ENCODE results near the gene REEP6. TPM values are rescaled to one million over a fixed set of nuclear protein-coding genes. Genes with fewer than 3 reads are reported as not detected.
"Not testable (repeated sequence)": the region's sequence is repeated elsewhere in the genome, so short reads cannot be mapped to it uniquely, and the experiment has no call there.

REEP6 gene
- total RNA-seq, 1 donor from 2014 or later, result 1.2 TPM

GRCh38 chr19:1514986-1515721 is 24.2 kb downstream of the REEP6 start:
- no peak overlapping the region for H3K4me3 ChIP-seq
- no peak for ATAC-seq

GRCh38 chr19:1516395-1516753 is 25.4 kb downstream of the REEP6 start:
- no peak for TF ChIP-seq CTCF (IDR thresholded peaks at IDR 0.05)
- intact Hi-C loops (cut with DNase I), result no loop called here
- no peak overlapping the region for H3K27ac ChIP-seq
- DNase-seq (no peak), ATAC-seq (no peak)
- H3K9me3 ChIP-seq, result no peaks in the 10 kb centered on the region
- H3K36me3 ChIP-seq, result no peaks in the 10 kb centered on the region
- peaks cover 46% of the 10 kb centered on the region for H3K27me3 ChIP-seq
- H3K4me3 ChIP-seq, result no peak overlapping the region
- peaks cover 7% of the 10 kb centered on the region for H3K4me1 ChIP-seq

More at GRCh38 chr19:1514986-1515721, 24.2 kb downstream of the REEP6 start:
- Histone ChIP-seq H3K27ac (no peak overlapping the region), H3K9me3 (no peaks in the 10 kb centered on the region), H3K36me3 (no peaks in the 10 kb centered on the region), H3K27me3 (peaks cover 56% of the 10 kb centered on the region), H3K4me1 (peaks cover 7% of the 10 kb centered on the region)
- intact Hi-C loops (cut with DNase I), result no loop called here
- no peak for DNase-seq
- TF ChIP-seq CTCF (IDR thresholded peaks at IDR 0.05), result no peak

GRCh38 chr19:1518471-1518870 is 27.5 kb downstream of the REEP6 start:
- no peak for DNase-seq
- Histone ChIP-seq H3K27ac (no peak overlapping the region), H3K36me3 (no peaks in the 10 kb centered on the region), H3K9me3 (no peaks in the 10 kb centered on the region), H3K4me1 (peaks cover 3% of the 10 kb centered on the region), H3K4me3 (no peak overlapping the region), H3K27me3 (peaks cover 39% of the 10 kb centered on the region)
- intact Hi-C loops (cut with DNase I), result no loop called here
- ATAC-seq, result no peak
- no peak for TF ChIP-seq CTCF (IDR thresholded peaks at IDR 0.05)

DNA sequence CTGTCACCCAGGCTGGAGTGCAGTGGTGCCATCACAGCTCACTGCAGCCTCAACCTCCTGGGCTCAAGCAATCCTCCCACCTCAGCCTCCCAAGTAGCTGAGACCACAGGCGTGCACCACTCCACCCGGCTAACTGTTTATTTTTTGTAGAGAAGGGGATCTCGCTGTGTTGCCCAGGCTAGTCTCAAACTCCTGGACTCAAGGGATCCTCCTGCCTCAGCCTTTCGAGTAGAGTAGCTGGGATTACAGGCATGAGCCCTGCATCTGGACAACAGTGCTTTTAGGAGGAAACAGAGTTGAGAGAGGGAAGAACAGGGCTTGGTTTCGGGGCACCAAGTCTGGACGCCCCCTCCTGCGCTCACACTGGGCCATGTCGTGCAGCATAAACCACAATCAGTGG is 28.8 kb downstream of the REEP6 start:
- H3K4me1 ChIP-seq; intact Hi-C loops (cut with DNase I); H3K9me3 ChIP-seq; H3K36me3 ChIP-seq; H3K4me3 ChIP-seq; ATAC-seq; DNase-seq; H3K27ac ChIP-seq: not testable (repeated sequence)
- H3K27me3 ChIP-seq, result peaks cover 34% of the 10 kb centered on the region

- peaks cover 34% of the 10 kb centered on the region for H3K27me3 ChIP-seq
- H3K9me3 ChIP-seq, result no peaks in the 10 kb centered on the region
- no peak for DNase-seq
- no peak overlapping the region for H3K27ac ChIP-seq
- H3K36me3 ChIP-seq, result no peaks in the 10 kb centered on the region
- H3K4me3 ChIP-seq, result no peak overlapping the region
- intact Hi-C loops (cut with DNase I), result no loop called here
- ATAC-seq, result no peak
- no peak for TF ChIP-seq CTCF (IDR thresholded peaks at IDR 0.05)
- no peaks in the 10 kb centered on the region for H3K4me1 ChIP-seq
These were observed 29.3 kb downstream of the REEP6 start for GRCh38 chr19:1520203-1520780.

- ATAC-seq, result no peak
- intact Hi-C loops (cut with DNase I), result no loop called here
- TF ChIP-seq CTCF (IDR thresholded peaks at IDR 0.05), result no peak
- H3K9me3 ChIP-seq, result no peaks in the 10 kb centered on the region
- H3K4me3 ChIP-seq, result no peak overlapping the region
- no peak for DNase-seq
- H3K4me1 ChIP-seq, result no peaks in the 10 kb centered on the region
- no peaks in the 10 kb centered on the region for H3K36me3 ChIP-seq
- H3K27ac ChIP-seq, result no peak overlapping the region
- H3K27me3 ChIP-seq, result peaks cover 37% of the 10 kb centered on the region
These were observed 30.7 kb downstream of the REEP6 start for GRCh38 chr19:1521636-1522035.
